ENCODE results near the gene HOXB3.

Gene HOXB3

GRCh38 chr17:48583708-48584222 lies 6.3 kb downstream of the HOXB3 start (continued):
- no peak for TF ChIP-seq TCF4 (CRISPR knock-in tag; IDR thresholded peaks at IDR 0.05; ENCODE audit: borderline replicate concordance)
- no peak for TF ChIP-seq CSDC2 (CRISPR knock-in tag; IDR thresholded peaks at IDR 0.05)

DNA sequence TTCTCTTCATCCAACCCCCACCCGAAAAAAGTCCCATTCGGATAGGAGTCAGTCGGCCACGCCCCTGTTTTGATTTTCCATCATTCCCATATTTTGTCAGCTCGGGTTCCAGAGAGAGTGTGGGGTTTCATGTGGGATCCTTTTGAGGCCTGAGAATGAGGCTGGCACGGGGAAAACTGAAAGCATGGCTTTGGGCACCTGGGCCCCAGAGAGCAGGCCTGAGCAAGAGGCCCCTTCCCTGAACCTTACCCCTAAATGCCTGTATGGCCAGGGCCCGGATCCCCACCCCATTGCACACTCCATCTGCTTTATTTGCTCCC lies 7.3 kb downstream of the HOXB3 start:
- TF ChIP-seq SNAI2 (CRISPR knock-in tag; IDR thresholded peaks at IDR 0.05): no peak
- TF ChIP-seq RARB (CRISPR knock-in tag; IDR thresholded peaks at IDR 0.05): no peak
- no peak for TF ChIP-seq ZFP3 (CRISPR knock-in tag; IDR thresholded peaks at IDR 0.05)
- no peak for TF ChIP-seq ZNF8 (CRISPR knock-in tag; IDR thresholded peaks at IDR 0.05)
- no peak for TF ChIP-seq TCF4 (CRISPR knock-in tag; IDR thresholded peaks at IDR 0.05; ENCODE audit: borderline replicate concordance)
- no peak for TF ChIP-seq PATZ1 (CRISPR knock-in tag; IDR thresholded peaks at IDR 0.05; ENCODE audit: borderline replicate concordance)
- TF ChIP-seq, protein P1, sequence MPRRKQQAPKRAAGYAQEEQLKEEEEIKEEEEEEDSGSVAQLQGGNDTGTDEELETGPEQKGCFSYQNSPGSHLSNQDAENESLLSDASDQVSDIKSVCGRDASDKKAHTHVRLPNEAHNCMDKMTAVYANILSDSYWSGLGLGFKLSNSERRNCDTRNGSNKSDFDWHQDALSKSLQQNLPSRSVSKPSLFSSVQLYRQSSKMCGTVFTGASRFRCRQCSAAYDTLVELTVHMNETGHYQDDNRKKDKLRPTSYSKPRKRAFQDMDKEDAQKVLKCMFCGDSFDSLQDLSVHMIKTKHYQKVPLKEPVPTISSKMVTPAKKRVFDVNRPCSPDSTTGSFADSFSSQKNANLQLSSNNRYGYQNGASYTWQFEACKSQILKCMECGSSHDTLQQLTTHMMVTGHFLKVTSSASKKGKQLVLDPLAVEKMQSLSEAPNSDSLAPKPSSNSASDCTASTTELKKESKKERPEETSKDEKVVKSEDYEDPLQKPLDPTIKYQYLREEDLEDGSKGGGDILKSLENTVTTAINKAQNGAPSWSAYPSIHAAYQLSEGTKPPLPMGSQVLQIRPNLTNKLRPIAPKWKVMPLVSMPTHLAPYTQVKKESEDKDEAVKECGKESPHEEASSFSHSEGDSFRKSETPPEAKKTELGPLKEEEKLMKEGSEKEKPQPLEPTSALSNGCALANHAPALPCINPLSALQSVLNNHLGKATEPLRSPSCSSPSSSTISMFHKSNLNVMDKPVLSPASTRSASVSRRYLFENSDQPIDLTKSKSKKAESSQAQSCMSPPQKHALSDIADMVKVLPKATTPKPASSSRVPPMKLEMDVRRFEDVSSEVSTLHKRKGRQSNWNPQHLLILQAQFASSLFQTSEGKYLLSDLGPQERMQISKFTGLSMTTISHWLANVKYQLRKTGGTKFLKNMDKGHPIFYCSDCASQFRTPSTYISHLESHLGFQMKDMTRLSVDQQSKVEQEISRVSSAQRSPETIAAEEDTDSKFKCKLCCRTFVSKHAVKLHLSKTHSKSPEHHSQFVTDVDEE (CRISPR knock-in tag; IDR thresholded peaks at IDR 0.05): no peak
- TF ChIP-seq, protein P2, sequence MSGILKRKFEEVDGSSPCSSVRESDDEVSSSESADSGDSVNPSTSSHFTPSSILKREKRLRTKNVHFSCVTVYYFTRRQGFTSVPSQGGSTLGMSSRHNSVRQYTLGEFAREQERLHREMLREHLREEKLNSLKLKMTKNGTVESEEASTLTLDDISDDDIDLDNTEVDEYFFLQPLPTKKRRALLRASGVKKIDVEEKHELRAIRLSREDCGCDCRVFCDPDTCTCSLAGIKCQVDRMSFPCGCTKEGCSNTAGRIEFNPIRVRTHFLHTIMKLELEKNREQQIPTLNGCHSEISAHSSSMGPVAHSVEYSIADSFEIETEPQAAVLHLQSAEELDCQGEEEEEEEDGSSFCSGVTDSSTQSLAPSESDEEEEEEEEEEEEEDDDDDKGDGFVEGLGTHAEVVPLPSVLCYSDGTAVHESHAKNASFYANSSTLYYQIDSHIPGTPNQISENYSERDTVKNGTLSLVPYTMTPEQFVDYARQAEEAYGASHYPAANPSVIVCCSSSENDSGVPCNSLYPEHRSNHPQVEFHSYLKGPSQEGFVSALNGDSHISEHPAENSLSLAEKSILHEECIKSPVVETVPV (CRISPR knock-in tag; IDR thresholded peaks at IDR 0.05): no peak
- no peak for TF ChIP-seq ESRRG (CRISPR knock-in tag; IDR thresholded peaks at IDR 0.05)
- TF ChIP-seq TOX (CRISPR knock-in tag; IDR thresholded peaks at IDR 0.05; ENCODE audit: borderline replicate concordance): no peak
- TF ChIP-seq ZFP30 (CRISPR knock-in tag; IDR thresholded peaks at IDR 0.05): no peak
- no peak for ATAC-seq

GRCh38 chr17:48579760-48580554 lies 10.1 kb downstream of the HOXB3 start:
- ATAC-seq: no peak
- TF ChIP-seq BACH2 (CRISPR knock-in tag; IDR thresholded peaks at IDR 0.05; ENCODE audit: borderline replicate concordance): no peak
- no peak for TF ChIP-seq TOX (CRISPR knock-in tag; IDR thresholded peaks at IDR 0.05; ENCODE audit: borderline replicate concordance)
- no peak for TF ChIP-seq GLIS3 (CRISPR knock-in tag; IDR thresholded peaks at IDR 0.05)
- TF ChIP-seq ESRRG (CRISPR knock-in tag; IDR thresholded peaks at IDR 0.05): no peak
- TF ChIP-seq, protein P2 (CRISPR knock-in tag; IDR thresholded peaks at IDR 0.05): no peak

- TF ChIP-seq OSR1 (CRISPR knock-in tag; IDR thresholded peaks at IDR 0.05): no peak
- TF ChIP-seq ZC3H10 (CRISPR knock-in tag; IDR thresholded peaks at IDR 0.05): no peak
- no peak for TF ChIP-seq ZNF70 (CRISPR knock-in tag; IDR thresholded peaks at IDR 0.05)
- TF ChIP-seq PPARA (CRISPR knock-in tag; IDR thresholded peaks at IDR 0.05; ENCODE audit: borderline replicate concordance): no peak
These were observed 10.6 kb downstream of the HOXB3 start for GRCh38 chr17:48579471-48579759.

More at GRCh38 chr17:48579471-48579759, 10.6 kb downstream of the HOXB3 start:
- ATAC-seq: no peak

Data from SK-N-SH treated with all-trans-retinoic acid at 6 μM for 48 hours (cell line).